Colonic mucosa (tissue), 4 donors: ENCODE measurements around the gene PC. TPM values are rescaled to one million over a fixed set of nuclear protein-coding genes. Genes with fewer than 3 reads are reported as not detected.

Source experiments
- DNase-seq: peaks from one replicate; pipeline ENCODE4 v3.0.0-alpha.2; 2020
- H3K27ac ChIP-seq: fragments of 200-600 bp; one replicate; pipeline ENCODE4 v1.8.0; 2021
- H3K27me3 ChIP-seq: fragments of 200-600 bp; one replicate; pipeline ENCODE4 v1.8.0; 2021
- H3K36me3 ChIP-seq: fragments of 200-600 bp; one replicate; pipeline ENCODE4 v1.8.0; 2021
- H3K4me1 ChIP-seq: fragments of 200-600 bp; one replicate; pipeline ENCODE4 v1.8.0; 2021; ENCODE audit warnings: mild to moderate bottlenecking
- H3K4me3 ChIP-seq: fragments of 200-600 bp; one replicate; pipeline ENCODE4 v1.8.0; 2021
- H3K9ac ChIP-seq, 2 donors: one replicate each; pipeline ENCODE4 v1.7.0; 2013; ENCODE audit warnings: control low read depth in 2 of 2, low read depth in 2 of 2, low read length in 2 of 2
- H3K9me3 ChIP-seq: fragments of 200-600 bp; one replicate; pipeline ENCODE4 v1.8.0; 2021
- CTCF ChIP-seq: fragments of 200-600 bp; IDR thresholded peaks from one replicate; pipeline ENCODE4 v1.8.0; 2022; ENCODE audit warnings: antibody characterized with exemption, mild to moderate bottlenecking
- intact Hi-C: fragments of 100-400 bp; cut with DNase I; formaldehyde crosslinking; loops from one replicate; pipeline ENCODE4 v1.14.1; 2022
- total RNA-seq, 2 donors: library from RNA; stranded (reverse); fragmentation: NEBNext Ultra II Directional in 1 of 2; extraction: Animal tissue kit (Norgen Biotek cat#: 25700) in 1 of 2; gene quantifications; one replicate each; pipeline ENCODE4 v1.2.1, GENCODE V29; 2021
- donor health status: healthy.
- donor health status: DM: no; HTN: no; CAD: no.
- donor health status: DM: no; HTN: no; CAD: no.

Gene PC
- total RNA-seq, 2 donors from 2014 or later: 47.7 to 60.1 TPM

GRCh38 chr11:66868082-66868725 lies 90.0 kb downstream of the PC start:
- intact Hi-C loops: no loop called here
- no peak overlapping the region for H3K4me3 ChIP-seq
- no peaks in the 10 kb centered on the region for H3K27me3 ChIP-seq
- no peaks in the 10 kb centered on the region for H3K36me3 ChIP-seq
- H3K4me1 ChIP-seq: peaks cover 5% of the 10 kb centered on the region
- no peak overlapping the region for H3K9ac ChIP-seq
- H3K9me3 ChIP-seq: no peaks in the 10 kb centered on the region
- no peak for DNase-seq
- H3K27ac ChIP-seq: no peak overlapping the region
- TF ChIP-seq CTCF: no peak

GRCh38 chr11:66867425-66868040 lies 90.7 kb downstream of the PC start:
- Histone ChIP-seq H3K4me3 (no peak overlapping the region), H3K36me3 (no peaks in the 10 kb centered on the region), H3K27me3 (no peaks in the 10 kb centered on the region), H3K27ac (no peak overlapping the region), H3K4me1 (peaks cover 5% of the 10 kb centered on the region), H3K9ac (no peak overlapping the region), H3K9me3 (no peaks in the 10 kb centered on the region)
- intact Hi-C loops: no loop called here
- no peak for DNase-seq
- no peak for TF ChIP-seq CTCF

- no peak for TF ChIP-seq CTCF
- no peaks in the 10 kb centered on the region for H3K9me3 ChIP-seq
- H3K4me1 ChIP-seq: peaks cover 5% of the 10 kb centered on the region
- intact Hi-C loops: no loop called here
- H3K27ac ChIP-seq: no peak overlapping the region
- no peaks in the 10 kb centered on the region for H3K36me3 ChIP-seq
- H3K4me3 ChIP-seq: no peak overlapping the region
- H3K27me3 ChIP-seq: no peaks in the 10 kb centered on the region
- no peak for DNase-seq
- H3K9ac ChIP-seq: no peak overlapping the region
These were observed 91.6 kb downstream of the PC start for GRCh38 chr11:66866511-66866986.

- peaks cover 5% of the 10 kb centered on the region for H3K4me1 ChIP-seq
- H3K27me3 ChIP-seq: no peaks in the 10 kb centered on the region
- no peaks in the 10 kb centered on the region for H3K9me3 ChIP-seq
- TF ChIP-seq CTCF: no peak
- no peak overlapping the region for H3K9ac ChIP-seq
- intact Hi-C loops: no loop called here
- H3K4me3 ChIP-seq: no peak overlapping the region
- H3K36me3 ChIP-seq: no peaks in the 10 kb centered on the region
- H3K27ac ChIP-seq: no peak overlapping the region
- DNase-seq: no peak
These were observed 92.2 kb downstream of the PC start for GRCh38 chr11:66866007-66866406.

- Histone ChIP-seq H3K4me1 (peaks cover 5% of the 10 kb centered on the region), H3K9me3 (no peaks in the 10 kb centered on the region), H3K27me3 (no peaks in the 10 kb centered on the region), H3K36me3 (no peaks in the 10 kb centered on the region), H3K27ac (no peak overlapping the region), H3K9ac (peak overlapping the region in 1 of 2 donors; percentile 9), H3K4me3 (no peak overlapping the region)
- intact Hi-C loops: no loop called here
- no peak for TF ChIP-seq CTCF
- DNase-seq: no peak
These were observed 93.1 kb downstream of the PC start for GRCh38 chr11:66864924-66865697.
